Astrocyte (in vitro differentiated cells and primary cell): Measurements from ENCODE around the gene SALL4. TPM values are rescaled to one million over a fixed set of nuclear protein-coding genes. Genes with fewer than 3 reads are reported as not detected.

ENCODE experiments used
- DNase-seq: peaks from one replicate; pipeline ENCODE4 v3.0.0-alpha.2; 2010; ENCODE audit warnings: low read depth
- FAIRE-seq: peaks from 2 replicates; lab custom pipeline; 2011; peaks lifted over from hg19 to GRCh38; lab: Jason Lieb, UNC
- H2AFZ ChIP-seq: 2 replicates; pipeline ENCODE4 v1.6.0; 2012; ENCODE audit warnings: low read depth, low read length, inconsistent platforms
- H3K27ac ChIP-seq: 2 replicates; pipeline ENCODE4 v1.5.1; 2011; ENCODE audit warnings: low read depth, low read length, inconsistent platforms
- H3K27me3 ChIP-seq: 2 replicates; pipeline ENCODE4 v1.6.0; 2011; ENCODE audit warnings: low read length, inconsistent platforms; ENCODE audit not compliant: insufficient read depth
- H3K36me3 ChIP-seq: 2 replicates; pipeline ENCODE4 v1.5.1; 2011; ENCODE audit warnings: low read length, inconsistent platforms; ENCODE audit not compliant: insufficient read depth
- H3K4me1 ChIP-seq: 2 replicates; pipeline ENCODE4 v1.5.1; 2011; ENCODE audit warnings: low read length, inconsistent platforms; ENCODE audit not compliant: insufficient read depth
- H3K4me2 ChIP-seq: 2 replicates; pipeline ENCODE4 v1.6.0; 2012; ENCODE audit warnings: low read length, inconsistent platforms
- H3K4me3 ChIP-seq: 2 replicates; pipeline ENCODE4 v1.5.1; 2011; ENCODE audit warnings: low read depth, mild to moderate bottlenecking, low read length, inconsistent platforms; ENCODE audit not compliant: insufficient read depth
- H3K79me2 ChIP-seq: 2 replicates; pipeline ENCODE4 v1.6.0; 2012; ENCODE audit warnings: mild to moderate bottlenecking, low read length, inconsistent platforms; ENCODE audit not compliant: insufficient read depth
- H3K9ac ChIP-seq: 2 replicates; pipeline ENCODE4 v1.6.0; 2012; ENCODE audit warnings: mild to moderate bottlenecking, low read length, inconsistent platforms
- H3K9me3 ChIP-seq: 2 replicates; pipeline ENCODE4 v1.5.1; 2012; ENCODE audit warnings: low read depth, mild to moderate bottlenecking, low read length, inconsistent platforms; ENCODE audit not compliant: insufficient read depth
- H4K20me1 ChIP-seq: 2 replicates; pipeline ENCODE4 v1.6.0; 2012; ENCODE audit warnings: low read length, inconsistent platforms; ENCODE audit not compliant: insufficient read depth
- H3K27ac Mint-ChIP-seq: one replicate; pipeline ENCODE4 v1.8.0; 2021; ENCODE audit warnings: mild to moderate bottlenecking, mixed read lengths; ENCODE audit not compliant: unreplicated experiment
- H3K27me3 Mint-ChIP-seq: one replicate; pipeline ENCODE4 v1.8.0; 2021; ENCODE audit warnings: low read depth, mixed read lengths; ENCODE audit not compliant: unreplicated experiment
- H3K36me3 Mint-ChIP-seq: one replicate; pipeline ENCODE4 v1.8.0; 2021; ENCODE audit warnings: low read depth, mixed read lengths; ENCODE audit not compliant: unreplicated experiment
- H3K4me1 Mint-ChIP-seq: one replicate; pipeline ENCODE4 v1.8.0; 2021; ENCODE audit warnings: low read depth, mixed read lengths; ENCODE audit not compliant: unreplicated experiment
- H3K4me3 Mint-ChIP-seq: one replicate; pipeline ENCODE4 v1.8.0; 2021; ENCODE audit warnings: mild to moderate bottlenecking, moderate library complexity, mixed read lengths; ENCODE audit not compliant: unreplicated experiment
- H3K9me3 Mint-ChIP-seq: one replicate; pipeline ENCODE4 v1.8.0; 2021; ENCODE audit warnings: mild to moderate bottlenecking, mixed read lengths; ENCODE audit not compliant: unreplicated experiment
- CTCF ChIP-seq: IDR thresholded peaks from 2 replicates; pipeline ENCODE4 v1.5.1; 2011; ENCODE audit warnings: low read depth, mild to moderate bottlenecking, inconsistent platforms, low read length, moderate library complexity; ENCODE audit not compliant: insufficient read depth
- EZH2 ChIP-seq: IDR thresholded peaks from 2 replicates; pipeline ENCODE4 v1.6.1; 2012; ENCODE audit warnings: mild to moderate bottlenecking, low read length, inconsistent platforms; ENCODE audit not compliant: insufficient read depth
- total RNA-seq: library from RNA; stranded (reverse); gene quantifications from 2 replicates; pipeline ENCODE4 v1.2.1, GENCODE V29; 2021

Gene SALL4
- total RNA-seq, 1 donor from 2014 or later, result 21.7 TPM

GRCh38 chr20:51752343-51752951 is 49.9 kb downstream of the SALL4 start:
- Mint-ChIP-seq H3K4me1 (peaks cover 20% of the 10 kb centered on the region), H3K27me3 (no peaks in the 10 kb centered on the region), H3K4me3 (no peak overlapping the region), H3K36me3 (peaks cover 2% of the 10 kb centered on the region), H3K9me3 (no peaks in the 10 kb centered on the region), H3K27ac (peak overlapping the region; percentile 83)
- Histone ChIP-seq H3K79me2 (peaks cover 52% of the 10 kb centered on the region), H3K4me3 (peak overlapping the region; percentile 41), H3K4me2 (peak overlapping the region; percentile 79), H3K9ac (peak overlapping the region; percentile 80), H3K9me3 (no peaks in the 10 kb centered on the region), H3K27ac (peak overlapping the region; percentile 93), H3K36me3 (no peaks in the 10 kb centered on the region), H3K4me1 (peaks cover 34% of the 10 kb centered on the region), H4K20me1 (no peaks in the 10 kb centered on the region), H3K27me3 (no peaks in the 10 kb centered on the region), H2AFZ (no peak overlapping the region)
- DNase-seq, result peak; percentile 94
- TF ChIP-seq CTCF (no peak), EZH2 (no peak)
- FAIRE-seq, result peak; percentile 50

- H3K36me3 ChIP-seq, result no peaks in the 10 kb centered on the region
- peaks cover 20% of the 10 kb centered on the region for H3K4me1 Mint-ChIP-seq
- H4K20me1 ChIP-seq, result no peaks in the 10 kb centered on the region
- H3K4me1 ChIP-seq, result peaks cover 34% of the 10 kb centered on the region
- H3K4me2 ChIP-seq, result peak overlapping the region; percentile 50
- H3K9me3 ChIP-seq, result no peaks in the 10 kb centered on the region
- no peaks in the 10 kb centered on the region for H3K9me3 Mint-ChIP-seq
- no peak overlapping the region for H2AFZ ChIP-seq
- no peak overlapping the region for H3K4me3 Mint-ChIP-seq
- H3K79me2 ChIP-seq, result peaks cover 47% of the 10 kb centered on the region
- FAIRE-seq (no peak), DNase-seq (no peak)
- H3K9ac ChIP-seq, result peak overlapping the region; percentile 66
- no peak overlapping the region for H3K4me3 ChIP-seq
- H3K27me3 ChIP-seq, result no peaks in the 10 kb centered on the region
- no peaks in the 10 kb centered on the region for H3K27me3 Mint-ChIP-seq
- peak overlapping the region; percentile 90 for H3K27ac ChIP-seq
- no peak overlapping the region for H3K27ac Mint-ChIP-seq
- H3K36me3 Mint-ChIP-seq, result no peaks in the 10 kb centered on the region
- TF ChIP-seq EZH2 (no peak), CTCF (no peak)
Measured at GRCh38 chr20:51750770-51751388, 51.4 kb downstream of the SALL4 start.
